Measurements from ENCODE around the gene SNX5.
A peak's percentile ranks its signal among the peaks of the same experiment; 100 is the strongest.

The SNX5 gene

DNA sequence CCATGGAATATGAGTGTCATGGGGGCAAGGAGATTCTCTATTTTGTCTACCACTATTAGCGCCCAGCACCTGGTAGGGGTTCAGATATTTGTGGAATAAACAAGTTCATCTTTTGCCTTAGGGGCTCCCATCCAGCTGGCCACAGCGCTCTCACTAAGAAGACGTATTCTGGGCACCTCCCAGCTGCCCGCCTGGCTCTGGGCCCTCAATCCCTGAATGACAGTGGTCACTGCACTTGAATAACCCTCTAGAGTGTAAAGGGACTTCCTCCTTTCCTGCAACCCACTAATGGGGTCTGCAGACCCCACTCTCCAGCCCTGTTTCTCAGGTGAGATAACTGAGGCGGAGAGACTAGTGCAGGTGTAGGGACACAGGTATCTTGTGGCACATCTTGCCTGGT, 36.2 kb downstream of the SNX5 start:
- peak in 1 of 42 donors; percentile 20 for DNase-seq
- intact Hi-C loops (cut with DNase I): no loop called here

DNA sequence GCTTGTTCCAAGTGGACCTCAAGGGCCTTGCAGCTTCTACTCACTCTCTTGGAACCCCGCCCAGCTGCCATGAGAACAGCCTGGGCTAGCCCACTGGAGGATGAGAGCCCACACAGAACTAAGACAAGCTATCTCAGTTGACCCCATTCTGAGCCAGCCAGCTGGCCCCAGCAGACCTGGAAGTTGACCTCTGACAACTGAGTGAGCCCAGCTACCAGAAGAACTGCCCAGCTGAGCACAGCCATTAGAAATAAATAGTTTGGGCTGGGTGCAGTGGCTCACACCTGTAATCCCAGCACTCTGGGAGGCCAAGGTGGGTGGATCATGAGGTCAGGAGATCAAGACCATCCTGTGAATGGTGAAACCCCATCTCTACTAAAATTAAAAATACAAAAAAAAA, 37.1 kb downstream of the SNX5 start:
- intact Hi-C loops (cut with DNase I): no loop called here
- DNase-seq: no peak

DNA sequence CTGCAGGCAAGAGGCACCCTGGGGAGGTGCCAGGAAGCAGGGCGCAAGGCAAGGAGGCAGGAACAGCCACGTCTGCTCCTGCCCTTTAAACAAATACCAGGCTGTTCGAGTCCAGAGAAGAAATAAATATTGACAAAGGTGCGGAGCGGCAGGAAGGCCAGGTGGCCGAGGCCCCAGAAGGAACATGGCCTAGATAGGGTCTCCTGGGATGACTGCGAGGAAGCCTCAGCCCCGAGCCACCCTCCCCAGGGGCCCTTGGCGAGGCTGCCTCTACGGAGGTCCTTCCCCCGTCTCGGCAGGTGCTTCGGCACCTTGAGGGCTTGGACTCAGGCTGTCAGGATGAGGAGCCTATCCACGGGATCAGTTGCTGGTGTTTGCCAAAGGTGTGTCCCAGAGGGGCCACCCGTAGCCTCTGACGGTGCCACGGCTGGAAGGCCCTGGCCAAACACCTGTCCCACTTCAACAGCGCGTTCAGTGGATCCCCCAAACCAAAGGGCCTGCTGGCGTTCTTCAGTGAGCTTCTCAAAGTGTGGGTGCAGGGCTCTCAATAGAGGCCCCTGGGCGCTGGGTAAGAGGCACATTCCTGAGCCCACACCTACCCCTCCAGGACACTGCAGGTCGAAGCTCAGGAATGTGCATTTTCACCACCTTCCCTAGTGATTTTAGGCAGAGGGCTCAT, 39.8 kb downstream of the SNX5 start:
- intact Hi-C loops (cut with DNase I): no loop called here
- DNase-seq: no peak

DNA sequence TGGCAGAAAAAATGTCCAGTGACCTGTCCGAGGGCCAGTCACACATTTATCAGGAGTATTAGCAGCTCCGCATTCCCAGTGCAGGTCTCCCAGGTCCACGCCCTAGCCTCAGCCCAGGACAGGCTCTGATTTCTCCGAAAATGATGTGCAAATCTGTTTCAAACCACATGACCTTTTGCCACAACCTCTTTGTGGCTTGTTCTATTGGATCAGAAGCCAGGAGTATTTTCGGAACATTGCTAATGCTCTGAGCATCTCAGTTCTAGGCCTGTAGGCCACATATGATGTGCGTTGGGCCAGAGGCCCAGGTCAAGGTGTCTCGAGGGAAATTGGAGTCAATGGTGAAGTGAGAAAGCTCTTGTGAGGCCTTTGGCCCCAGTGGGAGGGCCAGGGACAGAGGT, 40.4 kb downstream of the SNX5 start:
- intact Hi-C loops (cut with DNase I): no loop called here
- no peak for DNase-seq

DNA sequence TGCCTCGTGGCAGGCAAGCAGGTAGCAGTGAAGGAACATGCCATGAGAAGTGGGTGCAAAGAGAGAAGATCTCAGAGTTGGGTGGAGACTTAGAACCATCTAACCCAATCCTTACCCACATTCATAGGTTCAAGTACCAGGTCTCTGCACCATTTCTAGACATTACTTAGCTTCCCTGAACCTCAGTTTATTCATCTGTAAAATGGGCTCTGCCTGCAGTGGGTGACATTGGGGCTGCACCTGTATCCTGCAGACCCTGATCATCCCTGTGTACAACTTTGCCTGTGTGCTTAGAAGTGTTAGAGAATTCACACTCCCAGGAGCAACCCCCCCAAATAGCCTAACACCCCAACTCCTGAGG, 42.7 kb downstream of the SNX5 start:
- intact Hi-C loops (cut with DNase I): no loop called here

DNA sequence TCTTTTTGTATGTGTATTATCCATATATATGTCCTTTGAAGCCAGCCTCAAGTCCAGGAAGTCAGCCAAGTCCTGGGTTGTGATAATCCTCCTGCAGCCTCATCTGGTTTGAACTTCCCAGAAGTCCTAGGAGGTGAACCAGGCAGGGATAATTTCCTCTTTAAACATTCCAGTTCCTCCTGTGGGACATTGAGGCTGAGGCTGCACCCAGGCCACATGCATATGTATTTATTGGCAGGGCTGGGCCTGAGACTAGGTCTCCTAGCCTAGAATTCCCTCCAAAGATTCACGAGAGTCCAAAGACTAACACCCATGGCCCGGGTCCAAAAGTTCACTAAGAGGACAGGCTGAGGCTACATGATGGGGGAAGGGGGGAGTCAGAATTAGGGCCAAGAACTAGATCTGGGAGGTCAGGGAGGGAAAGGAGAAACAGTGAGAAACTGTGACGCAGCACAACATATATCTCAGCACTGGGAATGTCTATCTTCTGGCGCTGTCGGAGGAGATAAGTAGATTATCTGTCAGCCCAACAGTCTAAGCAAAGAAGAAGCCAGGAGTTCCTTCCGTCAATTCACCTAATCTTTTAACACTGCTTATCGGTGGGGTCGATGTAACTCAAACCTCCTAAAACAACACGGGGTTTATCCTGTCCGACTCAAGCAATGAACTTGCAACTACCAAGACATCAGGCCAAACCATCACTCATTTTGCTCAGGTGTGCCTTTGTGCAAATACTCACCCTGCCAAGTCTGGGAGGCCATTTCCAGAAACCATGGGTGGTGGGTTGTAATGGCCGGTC, 43.3 kb downstream of the SNX5 start:
- DNase-seq: no peak
- intact Hi-C loops (cut with DNase I): no loop called here

More for the DNA sequence above, 42.7 kb downstream of the SNX5 start:
- no peak for DNase-seq

DNA sequence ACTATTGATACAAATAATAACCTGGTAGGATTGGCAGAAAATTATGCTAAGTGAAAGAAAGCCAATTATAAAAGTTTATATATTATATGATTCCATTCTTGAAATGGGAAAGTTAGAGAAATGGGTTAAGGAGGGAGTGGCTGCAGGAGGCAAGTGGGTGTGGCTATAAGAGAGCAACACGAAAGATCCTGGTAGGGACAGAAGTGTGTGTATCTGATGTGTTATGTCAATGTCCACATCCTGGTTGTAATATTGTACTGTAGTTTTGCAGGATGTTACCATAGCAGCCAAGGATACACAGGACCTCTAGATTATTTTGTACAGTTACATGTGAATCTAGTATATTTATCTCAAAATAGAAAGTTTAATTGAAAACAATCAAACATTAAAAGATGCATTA, 46.8 kb downstream of the SNX5 start:
- intact Hi-C loops (cut with DNase I): no loop called here
- DNase-seq: no peak

DNA sequence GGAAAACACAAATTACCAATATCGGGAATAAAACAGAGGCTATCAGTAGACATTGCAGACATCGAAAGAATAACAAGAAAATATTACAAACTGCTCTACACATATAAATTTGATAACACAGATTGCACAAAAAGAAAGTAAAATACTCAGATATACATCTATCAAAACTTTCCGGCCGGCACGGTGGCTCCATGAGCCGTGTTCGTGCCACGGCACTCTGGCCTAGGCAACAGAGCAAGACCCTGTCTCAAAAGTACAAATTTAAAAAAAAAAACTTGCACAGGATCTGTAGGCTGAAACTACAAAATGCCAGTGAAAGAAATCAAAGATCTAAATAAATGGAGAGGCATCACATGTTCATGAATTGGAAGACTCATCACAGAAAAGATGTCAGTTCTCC, 49.4 kb downstream of the SNX5 start:
- DNase-seq: no peak
- intact Hi-C loops (cut with DNase I): no loop called here

DNA sequence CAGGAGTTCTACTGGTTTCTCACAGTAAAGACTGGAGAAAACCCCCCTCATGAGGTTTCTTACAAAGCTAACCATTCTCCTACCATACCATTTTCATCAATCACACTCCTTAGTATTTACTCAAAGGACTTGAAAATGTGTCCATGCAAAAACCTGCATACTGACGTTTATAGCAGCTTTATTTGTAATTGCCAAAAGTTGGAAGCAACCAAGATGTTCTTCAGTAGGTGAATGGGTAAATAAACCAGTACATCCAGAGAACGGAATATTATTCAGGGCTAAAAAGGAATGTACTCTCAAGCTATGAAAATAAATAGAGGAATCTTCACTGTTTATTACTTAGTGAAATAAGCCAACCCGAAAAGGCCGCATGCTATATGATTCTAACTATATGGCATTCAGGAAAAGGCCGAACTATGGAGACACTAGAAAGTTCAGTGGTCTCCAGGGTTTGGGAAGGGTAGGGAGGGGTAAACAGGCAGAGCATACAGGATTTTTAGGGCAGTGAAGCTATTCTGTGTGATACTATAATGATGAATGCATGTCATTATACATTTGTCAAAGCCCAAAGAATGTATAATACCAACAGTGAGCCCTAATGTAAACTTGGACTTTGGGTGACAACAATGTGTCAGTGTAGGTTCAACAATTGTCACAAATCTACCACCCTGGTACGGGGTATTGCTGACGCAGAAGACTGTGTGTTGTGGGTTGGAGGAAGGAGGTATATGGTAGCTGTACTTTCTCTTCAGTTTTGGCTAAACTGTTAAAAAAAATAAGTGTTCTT, 50.6 kb downstream of the SNX5 start:
- intact Hi-C loops (cut with DNase I): no loop called here
- DNase-seq: no peak

DNA sequence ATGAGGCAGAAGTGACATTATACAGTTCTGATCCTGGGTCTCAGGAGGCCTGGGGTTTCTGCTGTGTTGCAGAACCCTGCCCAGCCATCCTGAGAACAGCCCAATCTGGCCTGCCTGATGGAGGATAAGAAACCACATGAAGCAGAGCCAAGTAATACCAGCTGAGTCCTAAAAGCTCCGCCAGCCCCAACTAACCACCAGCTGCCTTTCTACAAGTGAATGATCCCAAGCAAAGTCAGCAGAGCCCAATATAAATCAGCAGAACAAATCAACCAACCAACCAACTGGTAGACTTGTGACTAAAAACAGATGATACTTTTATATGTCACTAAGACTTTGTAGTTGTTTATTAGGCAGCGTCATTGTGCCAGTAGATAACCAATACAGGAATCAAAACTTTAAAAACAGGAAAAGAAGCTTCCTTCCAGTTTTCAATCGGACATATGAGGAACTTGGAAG, 52.1 kb downstream of the SNX5 start:
- peak in 1 of 42 donors; percentile 44 for DNase-seq
- intact Hi-C loops (cut with DNase I): no loop called here

DNA sequence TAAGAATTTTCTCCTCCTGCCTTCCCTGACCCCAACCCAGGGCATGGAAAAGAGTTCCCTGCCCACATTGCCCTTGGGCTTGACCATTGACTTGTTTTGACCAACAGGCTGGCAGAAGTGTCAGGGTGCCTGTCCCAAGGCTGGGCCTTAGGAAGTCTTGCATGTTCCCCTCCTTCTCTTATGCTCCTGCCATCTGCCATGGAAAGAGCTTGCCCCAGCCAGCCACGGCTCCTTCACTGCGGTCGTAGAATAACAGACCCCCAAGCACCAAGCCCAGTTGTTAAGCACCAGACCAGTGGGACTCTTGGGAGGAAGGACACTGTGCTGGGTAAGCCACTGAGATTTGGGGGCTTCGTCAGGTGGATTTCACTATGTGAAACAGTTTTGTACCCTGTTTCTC, 53.6 kb downstream of the SNX5 start:
- no peak for DNase-seq
- intact Hi-C loops (cut with DNase I): no loop called here

DNA sequence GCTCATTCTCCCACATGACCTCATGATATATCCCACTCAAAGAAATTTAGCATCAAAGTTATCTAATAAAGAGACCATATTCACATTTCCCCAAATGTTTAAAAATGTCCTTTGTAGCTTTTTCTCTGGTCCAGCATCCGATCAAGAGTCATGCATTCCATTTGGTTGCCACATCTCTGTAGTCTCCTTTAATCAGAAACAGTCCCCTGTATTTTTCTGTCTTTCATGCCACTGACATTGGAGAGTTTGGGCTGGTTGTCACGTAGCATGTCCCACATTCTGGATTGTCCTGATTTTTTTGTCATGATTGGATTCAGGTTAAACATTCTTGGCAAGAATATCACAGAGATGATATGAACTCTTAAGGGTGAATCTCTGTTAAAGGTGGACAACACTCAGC, 55.7 kb downstream of the SNX5 start:
- intact Hi-C loops (cut with DNase I): no loop called here
- DNase-seq: no peak

DNA sequence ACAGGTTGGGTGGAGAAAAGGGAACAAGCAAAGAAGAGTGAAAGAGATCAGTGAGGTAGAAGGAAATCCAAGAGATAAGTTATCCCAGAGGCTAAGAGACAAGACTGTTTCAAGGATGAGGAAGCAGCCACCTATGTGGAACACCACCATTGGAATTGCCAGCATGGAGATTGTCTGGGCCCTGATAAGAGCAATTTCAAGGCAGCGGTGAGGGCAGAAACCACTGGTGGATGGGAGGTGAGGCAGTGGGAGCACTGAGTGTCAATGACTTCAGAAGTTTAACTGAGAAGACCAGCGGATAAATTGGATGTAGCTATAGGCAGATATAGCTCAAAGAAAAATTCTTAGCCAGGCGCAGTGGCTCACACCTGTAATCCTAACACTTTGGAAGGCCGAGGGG, 56.7 kb downstream of the SNX5 start:
- no peak for DNase-seq
- intact Hi-C loops (cut with DNase I): no loop called here

DNA sequence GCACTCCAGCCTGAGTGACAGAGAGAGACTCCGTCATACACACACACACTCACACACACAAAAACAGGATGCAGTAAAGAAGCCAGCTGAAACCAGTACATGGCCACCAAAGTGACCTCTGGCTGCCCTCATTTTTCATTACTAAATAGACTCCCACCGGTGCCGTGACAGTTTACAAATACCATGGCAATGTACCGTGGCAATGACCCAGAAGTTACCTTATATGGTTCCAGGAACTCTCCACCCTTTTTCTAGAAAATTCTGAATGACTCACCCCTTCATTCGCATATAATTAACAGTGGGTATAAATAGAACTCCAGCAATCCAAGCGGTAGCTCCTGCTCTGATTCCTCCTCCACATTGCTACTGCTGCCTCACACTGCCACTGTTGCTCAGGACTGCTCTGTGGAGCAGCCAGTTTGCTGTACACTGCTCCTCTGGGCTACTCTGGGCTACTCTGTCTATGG, 57.7 kb downstream of the SNX5 start:
- intact Hi-C loops (cut with DNase I): no loop called here
- peak in 5 of 42 donors; percentile 8 to 49 (median 31) for DNase-seq

DNA sequence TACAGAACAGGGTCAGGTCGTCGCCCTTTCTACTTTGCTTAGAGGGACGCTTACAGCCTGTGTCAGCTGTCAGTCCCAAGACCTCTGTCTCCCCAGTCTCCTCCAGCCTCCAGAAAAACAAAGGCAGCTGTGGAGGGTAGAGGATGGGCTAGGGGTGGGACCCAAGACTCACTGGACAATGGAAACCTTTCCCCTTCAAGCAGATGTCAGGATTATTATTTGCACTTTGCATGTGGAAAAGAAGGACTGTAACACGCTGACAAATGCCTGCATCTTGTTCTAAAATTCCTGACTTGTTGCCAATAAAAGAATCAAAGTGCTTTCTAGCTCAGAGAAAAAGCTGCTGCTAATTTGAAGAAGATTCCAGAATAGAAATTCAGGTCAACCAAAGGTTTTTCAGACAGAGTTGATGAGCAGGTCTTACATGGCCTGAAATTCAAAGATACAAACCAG, 58.7 kb downstream of the SNX5 start:
- no peak for DNase-seq
- intact Hi-C loops (cut with DNase I): no loop called here

DNA sequence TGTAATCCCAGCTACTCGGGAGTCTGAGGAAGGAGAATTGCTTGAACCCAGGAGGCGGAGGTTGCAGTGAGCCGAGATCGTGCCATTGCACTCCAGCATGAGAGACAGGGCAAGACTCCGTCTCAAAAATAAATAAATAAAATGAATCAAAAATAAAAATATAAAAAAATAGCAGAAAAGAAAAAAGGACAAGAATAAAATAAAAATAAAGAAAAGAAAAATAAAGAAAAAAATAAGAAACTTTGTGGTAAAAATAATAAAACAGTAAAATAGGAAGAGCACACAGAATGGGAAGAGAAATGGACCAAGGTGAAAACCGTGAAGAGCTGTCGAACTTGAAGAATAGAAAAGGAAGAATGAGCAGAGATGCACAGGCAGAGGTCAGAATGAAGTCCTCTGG, 63.0 kb downstream of the SNX5 start:
- no peak for DNase-seq
- intact Hi-C loops (cut with DNase I): no loop called here

DNA sequence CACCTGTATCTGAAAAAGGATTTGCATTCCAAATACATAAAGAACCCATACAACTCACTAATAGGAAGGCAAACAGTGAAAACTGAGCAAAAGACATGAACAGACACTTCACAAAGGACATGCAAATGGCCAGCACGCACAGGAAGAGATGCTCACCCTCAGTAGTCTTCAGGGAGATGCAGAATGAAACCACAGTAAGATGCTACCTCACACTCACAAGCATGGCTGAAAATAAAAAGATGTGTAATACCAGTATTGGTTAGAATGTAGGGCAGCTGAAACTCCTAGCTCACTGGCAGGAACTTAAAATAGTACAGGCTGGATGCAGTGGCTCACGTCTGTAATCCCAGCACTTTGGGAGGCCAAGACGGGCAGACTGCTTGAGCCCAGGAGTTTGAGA, 64.6 kb downstream of the SNX5 start:
- intact Hi-C loops (cut with DNase I): no loop called here
- no peak for DNase-seq

DNA sequence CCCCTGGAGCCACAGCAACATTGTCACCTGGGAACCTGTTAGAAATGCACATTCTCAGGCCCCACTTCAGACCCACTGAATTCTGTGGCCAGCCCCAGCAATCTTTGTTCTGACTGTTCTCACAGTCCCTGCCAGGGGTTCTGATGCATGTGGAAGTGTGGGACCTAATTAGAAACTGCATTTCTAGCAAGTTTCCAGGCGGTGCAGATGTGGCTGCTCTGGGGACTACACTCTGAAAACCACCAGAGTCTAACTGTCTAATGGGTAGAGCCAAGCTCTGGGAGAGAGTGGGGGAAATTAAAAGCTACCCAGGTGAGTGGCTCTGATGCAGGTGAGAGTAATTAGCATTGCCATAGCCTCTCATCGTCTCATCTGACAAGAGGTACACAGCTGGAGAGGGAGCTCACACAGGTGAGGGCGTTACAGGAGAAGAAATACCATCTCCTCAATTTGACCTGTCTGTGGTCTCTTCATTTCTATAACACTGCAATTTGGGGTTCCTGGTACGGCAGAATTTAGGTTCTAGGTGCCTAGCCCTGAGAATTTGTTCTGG, 66.0 kb downstream of the SNX5 start:
- DNase-seq: no peak
- intact Hi-C loops (cut with DNase I): no loop called here

DNA sequence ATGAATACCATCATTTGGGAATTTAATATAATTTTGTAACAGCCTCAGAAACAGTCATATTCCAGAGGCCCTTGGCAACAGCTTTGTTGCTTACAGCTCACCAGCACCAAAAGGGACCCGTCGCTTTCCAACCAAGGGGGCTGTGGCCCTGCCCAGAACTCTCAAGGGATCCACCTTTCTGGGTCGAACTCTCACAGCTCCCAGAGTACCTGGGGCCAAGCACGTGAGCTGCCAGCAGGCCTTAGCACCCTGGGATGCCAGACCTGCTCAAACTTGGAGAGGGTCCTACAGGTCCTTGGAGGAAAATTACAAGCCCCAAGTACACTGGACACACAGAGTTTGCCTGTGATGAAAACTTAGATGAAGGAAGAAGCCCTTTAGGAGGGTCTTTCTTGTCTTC, 66.6 kb downstream of the SNX5 start:
- intact Hi-C loops (cut with DNase I): no loop called here
- no peak for DNase-seq
